GM12878 (cell line): ENCODE results near the gene SLIT2.

Experiments used
- CTCF ChIP-seq, 3 experiments: IDR thresholded peaks in 2 of 3; conservative IDR thresholded peaks in 1 of 3; 2 replicates each; pipeline ENCODE4 v1.5.1; 2011; ENCODE audit warnings: low read depth in 3 of 3, low read length in 3 of 3, mild to moderate bottlenecking in 3 of 3, control low read depth in 2 of 3, moderate library complexity in 2 of 3, inconsistent platforms in 1 of 3, mixed read lengths in 1 of 3; ENCODE audit not compliant: control insufficient read depth in 2 of 3, insufficient read depth in 1 of 3; ENCODE audit errors: extremely low read depth in 1 of 3
- ETV6 ChIP-seq, 2 experiments: fragments of 450-650 bp in 1 of 2; IDR thresholded peaks in 1 of 2; conservative IDR thresholded peaks in 1 of 2; 2 replicates each; pipeline ENCODE4 v1.6.1; 2014; ENCODE audit warnings: antibody characterized with exemption in 1 of 2, borderline replicate concordance in 1 of 2, low read depth in 1 of 2, mild to moderate bottlenecking in 1 of 2, moderate library complexity in 1 of 2
- FOXK2 ChIP-seq: fragments of 450-650 bp; IDR thresholded peaks from 2 replicates; pipeline ENCODE4 v1.6.1; 2017; ENCODE audit warnings: mild to moderate bottlenecking, moderate library complexity
- JUNB ChIP-seq: IDR thresholded peaks from 2 replicates; pipeline ENCODE4 v1.6.1; 2016; ENCODE audit warnings: antibody characterized with exemption, mild to moderate bottlenecking
- MXI1 ChIP-seq: fragments of 150-350 bp; IDR thresholded peaks from 2 replicates; pipeline ENCODE4 v1.6.1; 2011; ENCODE audit warnings: low read depth, mild to moderate bottlenecking, inconsistent platforms, low read length, improper control_type of control experiment
- PAX8 ChIP-seq: fragments of 450-650 bp; IDR thresholded peaks from 2 replicates; pipeline ENCODE4 v1.6.1; 2017; ENCODE audit warnings: mild to moderate bottlenecking, moderate library complexity
- POLR2AphosphoS2 ChIP-seq: IDR thresholded peaks from 2 replicates; pipeline ENCODE4 v1.6.1; 2011; ENCODE audit warnings: low read depth, mild to moderate bottlenecking, low read length, improper control_type of control experiment, moderate library complexity
- TAF1 ChIP-seq: IDR thresholded peaks from 2 replicates; pipeline ENCODE4 v1.6.1; 2011; ENCODE audit warnings: mild to moderate bottlenecking, low read depth, low read length, borderline replicate concordance
- TCF3 ChIP-seq: IDR thresholded peaks from 2 replicates; pipeline ENCODE4 v1.6.1; 2012; ENCODE audit warnings: low read depth, mild to moderate bottlenecking, low read length, borderline replicate concordance; ENCODE audit not compliant: insufficient read depth
- TF ChIP-seq, protein P1 (sequence below): fragments of 450-650 bp; IDR thresholded peaks from 2 replicates; pipeline ENCODE4 v1.6.1; 2017; ENCODE audit warnings: mild to moderate bottlenecking

- no peak for TF ChIP-seq JUNB
- no peak for TF ChIP-seq CTCF (IDR thresholded peaks at IDR 0.05 in 2 of 3, conservative IDR thresholded peaks at IDR 0.05 in 1 of 3; ENCODE audit: control insufficient read depth in 2 of 3, extremely low read depth in 1 of 3, insufficient read depth in 1 of 3, low read depth in 3 of 3, low read length in 3 of 3)
- no peak for TF ChIP-seq TAF1
- TF ChIP-seq TCF3, result no peak
- TF ChIP-seq ETV6 (conservative IDR thresholded peaks at IDR 0.05 in 1 of 2, IDR thresholded peaks at IDR 0.05 in 1 of 2; ENCODE audit: borderline replicate concordance in 1 of 2, low read depth in 1 of 2), result no peak
- no peak for TF ChIP-seq POLR2AphosphoS2
- no peak for TF ChIP-seq FOXK2
- TF ChIP-seq MXI1, result no peak
- no peak for TF ChIP-seq PAX8
- TF ChIP-seq, protein P1, sequence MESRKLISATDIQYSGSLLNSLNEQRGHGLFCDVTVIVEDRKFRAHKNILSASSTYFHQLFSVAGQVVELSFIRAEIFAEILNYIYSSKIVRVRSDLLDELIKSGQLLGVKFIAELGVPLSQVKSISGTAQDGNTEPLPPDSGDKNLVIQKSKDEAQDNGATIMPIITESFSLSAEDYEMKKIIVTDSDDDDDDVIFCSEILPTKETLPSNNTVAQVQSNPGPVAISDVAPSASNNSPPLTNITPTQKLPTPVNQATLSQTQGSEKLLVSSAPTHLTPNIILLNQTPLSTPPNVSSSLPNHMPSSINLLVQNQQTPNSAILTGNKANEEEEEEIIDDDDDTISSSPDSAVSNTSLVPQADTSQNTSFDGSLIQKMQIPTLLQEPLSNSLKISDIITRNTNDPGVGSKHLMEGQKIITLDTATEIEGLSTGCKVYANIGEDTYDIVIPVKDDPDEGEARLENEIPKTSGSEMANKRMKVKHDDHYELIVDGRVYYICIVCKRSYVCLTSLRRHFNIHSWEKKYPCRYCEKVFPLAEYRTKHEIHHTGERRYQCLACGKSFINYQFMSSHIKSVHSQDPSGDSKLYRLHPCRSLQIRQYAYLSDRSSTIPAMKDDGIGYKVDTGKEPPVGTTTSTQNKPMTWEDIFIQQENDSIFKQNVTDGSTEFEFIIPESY, result no peak
Observed at GRCh38 chr4:20262221-20262620, 10.5 kb downstream of the SLIT2 start.
